Liver (tissue), 9 donors: Measurements from ENCODE around the gene HSPA2. TPM values are rescaled to one million over a fixed set of nuclear protein-coding genes. Genes with fewer than 3 reads are reported as not detected.
A peak's percentile ranks its signal among the peaks of the same experiment; 100 is the strongest.

ENCODE experiments used
- DNase-seq: peaks from one replicate; pipeline ENCODE4 v3.0.0-alpha.2; 2017; ENCODE audit warnings: low spot score
- H3K27ac ChIP-seq, 2 donors: one replicate each; pipeline ENCODE4 v1.7.0; 2013; ENCODE audit warnings: inconsistent platforms in 2 of 2, low read length in 2 of 2, control low read depth in 1 of 2, low read depth in 1 of 2, mild to moderate bottlenecking in 1 of 2
- H3K27me3 ChIP-seq, 4 donors: one replicate each; pipeline versions ENCODE4 v1.6.1 to v1.7.0; 2013; ENCODE audit warnings: low read length in 3 of 4, inconsistent platforms in 1 of 4, mild to moderate bottlenecking in 1 of 4, moderate library complexity in 1 of 4; ENCODE audit not compliant: control insufficient read depth in 4 of 4, insufficient read depth in 4 of 4
- H3K36me3 ChIP-seq, 4 donors: one replicate each; pipeline versions ENCODE4 v1.6.1 to v1.7.0; 2013; ENCODE audit warnings: low read length in 3 of 4, mild to moderate bottlenecking in 3 of 4, low read depth in 1 of 4, moderate library complexity in 1 of 4; ENCODE audit not compliant: control insufficient read depth in 4 of 4, insufficient read depth in 3 of 4
- H3K4me1 ChIP-seq, 4 donors: one replicate each; pipeline versions ENCODE4 v1.6.1 to v1.7.0; 2013; ENCODE audit warnings: low read length in 3 of 4, mild to moderate bottlenecking in 3 of 4, moderate library complexity in 1 of 4; ENCODE audit not compliant: control insufficient read depth in 4 of 4, insufficient read depth in 4 of 4
- H3K4me3 ChIP-seq, 3 donors: one replicate each; pipeline versions ENCODE4 v1.6.1 to v1.7.0; 2013; ENCODE audit warnings: low read length in 3 of 3, control low read depth in 1 of 3, low read depth in 1 of 3, mild to moderate bottlenecking in 1 of 3
- H3K9ac ChIP-seq, 2 donors: one replicate each; pipeline ENCODE4 v1.7.0; 2013; ENCODE audit warnings: low read length in 2 of 2, mild to moderate bottlenecking in 2 of 2, moderate library complexity in 2 of 2, control low read depth in 1 of 2, low read depth in 1 of 2
- H3K9me3 ChIP-seq, 4 donors: one replicate each; pipeline versions ENCODE4 v1.6.1 to v1.7.0; 2013; ENCODE audit warnings: low read length in 3 of 4; ENCODE audit not compliant: control insufficient read depth in 4 of 4
- ATF3 ChIP-seq: IDR thresholded peaks from 2 replicates; pipeline ENCODE4 v1.6.1; 2016; ENCODE audit warnings: antibody characterized with exemption
- EGR1 ChIP-seq, 2 donors: IDR thresholded peaks; 2 replicates each; pipeline ENCODE4 v1.6.1; 2016 to 2018; ENCODE audit warnings: antibody characterized with exemption in 2 of 2, low read depth in 2 of 2
- FOXA1 ChIP-seq: IDR thresholded peaks from 2 replicates; pipeline ENCODE4 v1.6.1; 2016; ENCODE audit warnings: antibody characterized with exemption
- FOXA2 ChIP-seq: IDR thresholded peaks from 2 replicates; pipeline ENCODE4 v1.6.1; 2016; ENCODE audit warnings: antibody characterized with exemption
- GABPA ChIP-seq, 2 donors: IDR thresholded peaks in 1 of 2; conservative IDR thresholded peaks in 1 of 2; 2 replicates each; pipeline ENCODE4 v1.6.1; 2016; ENCODE audit warnings: antibody characterized with exemption in 2 of 2, mild to moderate bottlenecking in 1 of 2, moderate library complexity in 1 of 2
- HNF4A ChIP-seq, 2 donors: conservative IDR thresholded peaks; 2 replicates each; pipeline ENCODE4 v1.6.1; 2016; ENCODE audit warnings: antibody characterized with exemption in 2 of 2, mild to moderate bottlenecking in 2 of 2
- HNF4G ChIP-seq: IDR thresholded peaks from 2 replicates; pipeline ENCODE4 v1.6.1; 2016; ENCODE audit warnings: antibody characterized with exemption
- JUND ChIP-seq, 2 donors: IDR thresholded peaks; 2 replicates each; pipeline ENCODE4 v1.6.1; 2016; ENCODE audit warnings: antibody characterized with exemption in 2 of 2
- MAX ChIP-seq: IDR thresholded peaks from 2 replicates; pipeline ENCODE4 v1.6.1; 2016; ENCODE audit warnings: antibody characterized with exemption
- NR2F2 ChIP-seq: IDR thresholded peaks from 2 replicates; pipeline ENCODE4 v1.6.1; 2016; ENCODE audit warnings: antibody characterized with exemption
- RAD21 ChIP-seq, 2 donors: IDR thresholded peaks; 2 replicates each; pipeline ENCODE4 v1.6.1; 2016; ENCODE audit warnings: antibody characterized with exemption in 2 of 2, mild to moderate bottlenecking in 2 of 2
- RXRA ChIP-seq, 2 donors: IDR thresholded peaks; 2 replicates each; pipeline ENCODE4 v1.6.1; 2017 to 2018; ENCODE audit warnings: antibody characterized with exemption in 2 of 2, mild to moderate bottlenecking in 1 of 2
- SP1 ChIP-seq: IDR thresholded peaks from 2 replicates; pipeline ENCODE4 v1.6.1; 2018; ENCODE audit warnings: antibody characterized with exemption, mild to moderate bottlenecking
- TAF1 ChIP-seq: conservative IDR thresholded peaks from 2 replicates; pipeline ENCODE4 v1.6.1; 2016; ENCODE audit warnings: antibody characterized with exemption, mild to moderate bottlenecking
- YY1 ChIP-seq: IDR thresholded peaks from 2 replicates; pipeline ENCODE4 v1.6.1; 2016; ENCODE audit warnings: antibody characterized with exemption, mild to moderate bottlenecking
- WGBS: extraction: QIAGEN DNeasy Blood & Tissue Kit; methylation state at CpG from one replicate; pipeline ENCODE4 v1.1.7; 2013; 5-methylcytosine and 5-hydroxymethylcytosine counted together
- polyA plus RNA-seq, 2 donors: library from polyadenylated mRNA; stranded (reverse) in 1 of 2; unstranded in 1 of 2; fragments of 200-250 nt in 1 of 2; fragments of >200 nt in 1 of 2; fragmentation: Nextera tagmentation in 1 of 2; extraction: Ambion mirVana in 1 of 2; gene quantifications; one replicate each; pipeline versions ENCODE4 v1.2.1 to v1.2.3, GENCODE V29; 2013 to 2015
- total RNA-seq, 2 donors: library from RNA; depleted of rRNA; stranded (reverse); fragments of >200 nt; gene quantifications; one replicate each; pipeline ENCODE4 v1.2.3, GENCODE V29; 2014
- TF ChIP-seq, protein P1 (sequence below): IDR thresholded peaks from 2 replicates; pipeline ENCODE4 v1.6.1; 2016; ENCODE audit warnings: antibody characterized with exemption
- TF ChIP-seq, protein P2 (sequence below): IDR thresholded peaks from 2 replicates; pipeline ENCODE4 v1.6.1; 2016; ENCODE audit warnings: antibody characterized with exemption, mild to moderate bottlenecking
- donor health status: healthy.
- donor health status: healthy.
- donor health status: healthy.
- donor health status: healthy.
- donor health status: healthy.

HSPA2 gene
- total and polyA plus RNA-seq, 4 donors = 1.2 to 5.6 (median 4.1) TPM

DNA sequence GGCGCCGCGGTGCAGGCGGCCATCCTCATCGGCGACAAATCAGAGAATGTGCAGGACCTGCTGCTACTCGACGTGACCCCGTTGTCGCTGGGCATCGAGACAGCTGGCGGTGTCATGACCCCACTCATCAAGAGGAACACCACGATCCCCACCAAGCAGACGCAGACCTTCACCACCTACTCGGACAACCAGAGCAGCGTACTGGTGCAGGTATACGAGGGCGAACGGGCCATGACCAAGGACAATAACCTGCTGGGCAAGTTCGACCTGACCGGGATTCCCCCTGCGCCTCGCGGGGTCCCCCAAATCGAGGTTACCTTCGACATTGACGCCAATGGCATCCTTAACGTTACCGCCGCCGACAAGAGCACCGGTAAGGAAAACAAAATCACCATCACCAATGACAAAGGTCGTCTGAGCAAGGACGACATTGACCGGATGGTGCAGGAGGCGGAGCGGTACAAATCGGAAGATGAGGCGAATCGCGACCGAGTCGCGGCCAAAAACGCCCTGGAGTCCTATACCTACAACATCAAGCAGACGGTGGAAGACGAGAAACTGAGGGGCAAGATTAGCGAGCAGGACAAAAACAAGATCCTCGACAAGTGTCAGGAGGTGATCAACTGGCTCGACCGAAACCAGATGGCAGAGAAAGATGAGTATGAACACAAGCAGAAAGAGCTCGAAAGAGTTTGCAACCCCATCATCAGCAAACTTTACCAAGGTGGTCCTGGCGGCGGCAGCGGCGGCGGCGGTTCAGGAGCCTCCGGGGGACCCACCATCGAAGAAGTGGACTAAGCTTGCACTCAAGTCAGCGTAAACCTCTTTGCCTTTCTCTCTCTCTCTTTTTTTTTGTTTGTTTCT is 1.7 kb downstream of the HSPA2 start:
- H3K36me3 ChIP-seq = no peaks in the 10 kb centered on the region
- WGBS = 14% methylated on average over 61 of the region's 61 CpGs
- no peak overlapping the region for H3K9ac ChIP-seq
- peak overlapping the region; percentile 3 to 44 (median 39) for H3K4me3 ChIP-seq
- peaks cover 0 to 12% (median 2%) of the 10 kb centered on the region in 4 donors for H3K4me1 ChIP-seq
- peaks cover 0 to 4% (median 0%) of the 10 kb centered on the region in 4 donors for H3K27me3 ChIP-seq
- DNase-seq = no peak
- TF ChIP-seq MAX = no peak
- no peak for TF ChIP-seq ATF3
- no peak for TF ChIP-seq FOXA2
- no peak for TF ChIP-seq RXRA (IDR thresholded peaks at IDR 0.05)
- no peak for TF ChIP-seq SP1
- TF ChIP-seq EGR1 (IDR thresholded peaks at IDR 0.05; ENCODE audit: low read depth in 2 of 2) = no peak
- TF ChIP-seq RAD21 (IDR thresholded peaks at IDR 0.05) = no peak
- TF ChIP-seq HNF4A (conservative IDR thresholded peaks at IDR 0.05) = no peak
- TF ChIP-seq FOXA1 = no peak
- TF ChIP-seq GABPA (IDR thresholded peaks at IDR 0.05 in 1 of 2, conservative IDR thresholded peaks at IDR 0.05 in 1 of 2) = no peak
- TF ChIP-seq TAF1 = no peak
- TF ChIP-seq NR2F2 = no peak
- TF ChIP-seq, protein P1, sequence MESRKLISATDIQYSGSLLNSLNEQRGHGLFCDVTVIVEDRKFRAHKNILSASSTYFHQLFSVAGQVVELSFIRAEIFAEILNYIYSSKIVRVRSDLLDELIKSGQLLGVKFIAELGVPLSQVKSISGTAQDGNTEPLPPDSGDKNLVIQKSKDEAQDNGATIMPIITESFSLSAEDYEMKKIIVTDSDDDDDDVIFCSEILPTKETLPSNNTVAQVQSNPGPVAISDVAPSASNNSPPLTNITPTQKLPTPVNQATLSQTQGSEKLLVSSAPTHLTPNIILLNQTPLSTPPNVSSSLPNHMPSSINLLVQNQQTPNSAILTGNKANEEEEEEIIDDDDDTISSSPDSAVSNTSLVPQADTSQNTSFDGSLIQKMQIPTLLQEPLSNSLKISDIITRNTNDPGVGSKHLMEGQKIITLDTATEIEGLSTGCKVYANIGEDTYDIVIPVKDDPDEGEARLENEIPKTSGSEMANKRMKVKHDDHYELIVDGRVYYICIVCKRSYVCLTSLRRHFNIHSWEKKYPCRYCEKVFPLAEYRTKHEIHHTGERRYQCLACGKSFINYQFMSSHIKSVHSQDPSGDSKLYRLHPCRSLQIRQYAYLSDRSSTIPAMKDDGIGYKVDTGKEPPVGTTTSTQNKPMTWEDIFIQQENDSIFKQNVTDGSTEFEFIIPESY = no peak
- no peak for TF ChIP-seq HNF4G
- no peak for TF ChIP-seq JUND (IDR thresholded peaks at IDR 0.05)
- TF ChIP-seq, protein P2, sequence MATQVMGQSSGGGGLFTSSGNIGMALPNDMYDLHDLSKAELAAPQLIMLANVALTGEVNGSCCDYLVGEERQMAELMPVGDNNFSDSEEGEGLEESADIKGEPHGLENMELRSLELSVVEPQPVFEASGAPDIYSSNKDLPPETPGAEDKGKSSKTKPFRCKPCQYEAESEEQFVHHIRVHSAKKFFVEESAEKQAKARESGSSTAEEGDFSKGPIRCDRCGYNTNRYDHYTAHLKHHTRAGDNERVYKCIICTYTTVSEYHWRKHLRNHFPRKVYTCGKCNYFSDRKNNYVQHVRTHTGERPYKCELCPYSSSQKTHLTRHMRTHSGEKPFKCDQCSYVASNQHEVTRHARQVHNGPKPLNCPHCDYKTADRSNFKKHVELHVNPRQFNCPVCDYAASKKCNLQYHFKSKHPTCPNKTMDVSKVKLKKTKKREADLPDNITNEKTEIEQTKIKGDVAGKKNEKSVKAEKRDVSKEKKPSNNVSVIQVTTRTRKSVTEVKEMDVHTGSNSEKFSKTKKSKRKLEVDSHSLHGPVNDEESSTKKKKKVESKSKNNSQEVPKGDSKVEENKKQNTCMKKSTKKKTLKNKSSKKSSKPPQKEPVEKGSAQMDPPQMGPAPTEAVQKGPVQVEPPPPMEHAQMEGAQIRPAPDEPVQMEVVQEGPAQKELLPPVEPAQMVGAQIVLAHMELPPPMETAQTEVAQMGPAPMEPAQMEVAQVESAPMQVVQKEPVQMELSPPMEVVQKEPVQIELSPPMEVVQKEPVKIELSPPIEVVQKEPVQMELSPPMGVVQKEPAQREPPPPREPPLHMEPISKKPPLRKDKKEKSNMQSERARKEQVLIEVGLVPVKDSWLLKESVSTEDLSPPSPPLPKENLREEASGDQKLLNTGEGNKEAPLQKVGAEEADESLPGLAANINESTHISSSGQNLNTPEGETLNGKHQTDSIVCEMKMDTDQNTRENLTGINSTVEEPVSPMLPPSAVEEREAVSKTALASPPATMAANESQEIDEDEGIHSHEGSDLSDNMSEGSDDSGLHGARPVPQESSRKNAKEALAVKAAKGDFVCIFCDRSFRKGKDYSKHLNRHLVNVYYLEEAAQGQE = no peak
- no peak overlapping the region for H3K27ac ChIP-seq
- peaks cover 0 to 11% (median 3%) of the 10 kb centered on the region in 4 donors for H3K9me3 ChIP-seq

- 62% methylated on average over 4 of the region's 4 CpGs for WGBS
- TF ChIP-seq FOXA1 (no peak), SP1 (no peak), RAD21 (IDR thresholded peaks at IDR 0.05) (no peak), NR2F2 (no peak), JUND (IDR thresholded peaks at IDR 0.05) (no peak), MAX (no peak), HNF4A (conservative IDR thresholded peaks at IDR 0.05) (no peak), YY1 (no peak), RXRA (IDR thresholded peaks at IDR 0.05) (no peak), EGR1 (IDR thresholded peaks at IDR 0.05; ENCODE audit: low read depth in 2 of 2) (no peak), TAF1 (no peak)
- TF ChIP-seq, protein P2 = no peak
- Histone ChIP-seq H3K36me3 (no peaks in the 10 kb centered on the region), H3K9ac (no peak overlapping the region), H3K27ac (no peak overlapping the region), H3K4me1 (peaks cover 0 to 12% (median 2%) of the 10 kb centered on the region in 4 donors), H3K27me3 (peaks cover 0 to 4% (median 0%) of the 10 kb centered on the region in 4 donors), H3K9me3 (peaks cover 0 to 11% (median 3%) of the 10 kb centered on the region in 4 donors), H3K4me3 (peak overlapping the region in 1 of 3 donors; percentile 3)
- no peak for DNase-seq
Observed at GRCh38 chr14:64542836-64543201, 2.3 kb downstream of the HSPA2 start.
